Measurements from ENCODE around the gene SUMO4.

- no peak for TF ChIP-seq POLR2A (IDR thresholded peaks at IDR 0.05)
- no peak for TF ChIP-seq CTCF (IDR thresholded peaks at IDR 0.05)
Measured at GRCh38 chr6:149429427-149430360, 29.6 kb downstream of the SUMO4 start.
